Activated CD4-positive, alpha-beta memory T cell treated with anti-CD3 and anti-CD28 coated beads, Interleukin-2, amount 10 ng/mL, durations not matched to agents 7 days and 5 days (primary cell): ENCODE data around the gene SCTR. TPM values are rescaled to one million over a fixed set of nuclear protein-coding genes. Genes with fewer than 3 reads are reported as not detected.

Experiments used
- CTCF ChIA-PET: fragments of 350-600 bp; sonication (Branson Sonifier 250); formaldehyde crosslinking; loops from one replicate; lab custom pipeline; 2021; ENCODE audit warnings: antibody characterized with exemption, inconsistent platforms; lab: Charles Lee
- POLR2A ChIA-PET: fragments of 350-600 bp; sonication (Branson Sonifier 250); formaldehyde crosslinking; loops from one replicate; lab custom pipeline; 2021; ENCODE audit warnings: antibody characterized with exemption; lab: Charles Lee
- DNase-seq: peaks from one replicate; pipeline ENCODE4 v3.0.0-alpha.2; 2020
- H3K27ac Mint-ChIP-seq: one replicate; pipeline ENCODE4 v1.8.0; 2021; ENCODE audit warnings: mild to moderate bottlenecking, mixed read lengths
- H3K27me3 Mint-ChIP-seq: one replicate; pipeline ENCODE4 v1.8.0; 2021; ENCODE audit warnings: mixed read lengths
- H3K36me3 Mint-ChIP-seq: one replicate; pipeline ENCODE4 v1.8.0; 2021; ENCODE audit warnings: low read depth, mixed read lengths
- H3K4me1 Mint-ChIP-seq: one replicate; pipeline ENCODE4 v1.8.0; 2021; ENCODE audit warnings: mixed read lengths
- H3K4me3 Mint-ChIP-seq: one replicate; pipeline ENCODE4 v1.8.0; 2021; ENCODE audit warnings: mild to moderate bottlenecking, mixed read lengths
- H3K9me3 Mint-ChIP-seq: one replicate; pipeline ENCODE4 v1.8.0; 2021; ENCODE audit warnings: mixed read lengths
- total RNA-seq, 2 experiments: library from RNA; stranded (reverse); gene quantifications; one replicate each; pipeline ENCODE4 v1.2.3, GENCODE V29; 2021

SCTR gene
- total RNA-seq, 2 experiments from 2014 or later = not detected

DNA sequence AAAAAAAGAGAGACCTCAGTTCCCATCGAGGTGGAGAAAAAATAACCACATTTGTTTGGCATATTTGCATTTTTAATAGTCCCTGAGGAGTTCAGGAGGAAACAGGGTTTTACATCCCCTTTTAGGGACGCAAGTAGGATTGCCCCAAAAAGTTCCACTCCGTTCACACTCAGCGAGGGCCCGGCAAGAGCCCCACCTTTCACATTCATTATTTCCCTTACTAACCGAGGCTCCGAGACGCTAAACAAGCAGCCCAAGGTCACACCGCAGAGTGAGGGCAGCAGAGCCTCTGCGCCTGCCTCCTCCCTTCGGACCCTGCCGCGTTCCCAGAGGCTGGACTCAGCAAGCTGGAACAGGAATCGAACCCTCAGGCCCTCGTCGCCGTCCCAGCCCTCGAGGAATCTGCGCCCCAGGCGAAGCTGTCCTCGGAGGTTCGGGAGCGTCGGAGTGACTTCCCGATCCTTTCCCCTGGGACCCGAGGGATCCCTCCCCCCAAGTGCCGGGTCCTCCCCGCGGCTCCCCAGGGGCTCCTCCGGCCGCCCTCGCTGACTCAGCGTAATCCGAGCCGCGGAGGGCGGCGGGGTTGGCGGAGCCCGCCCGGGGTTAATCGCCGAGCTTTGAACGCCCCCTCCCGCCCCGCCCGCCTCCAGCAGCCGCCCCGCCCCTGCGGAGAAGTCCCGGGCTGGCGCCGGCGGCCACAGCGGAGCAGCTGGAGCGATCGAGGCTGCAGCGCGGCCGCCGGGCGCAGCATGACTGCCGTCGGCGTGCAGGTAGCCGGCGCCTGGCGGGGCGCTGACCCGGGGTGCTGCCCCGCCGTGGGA, 92.9 kb downstream of the SCTR start, which contains the start of gene TMEM37:
Gene TMEM37, plus strand, starts transcription at position 700 of the 821 bp plus-strand sequence. Its CDS starts 50 bp downstream, at position 750.
- H3K9me3 Mint-ChIP-seq = no peaks in the 10 kb centered on the region
- ChIA-PET POLR2A (no interaction called here), CTCF (no interaction called here)
- no peaks in the 10 kb centered on the region for H3K36me3 Mint-ChIP-seq
- no peak within 1 kb of the TSS for H3K27ac Mint-ChIP-seq
- DNase-seq = no peak
- H3K27me3 Mint-ChIP-seq = peaks cover 62% of the 10 kb centered on the region
- peaks cover 4% of the 10 kb centered on the region for H3K4me1 Mint-ChIP-seq
- no peak within 1 kb of the TSS for H3K4me3 Mint-ChIP-seq

DNA sequence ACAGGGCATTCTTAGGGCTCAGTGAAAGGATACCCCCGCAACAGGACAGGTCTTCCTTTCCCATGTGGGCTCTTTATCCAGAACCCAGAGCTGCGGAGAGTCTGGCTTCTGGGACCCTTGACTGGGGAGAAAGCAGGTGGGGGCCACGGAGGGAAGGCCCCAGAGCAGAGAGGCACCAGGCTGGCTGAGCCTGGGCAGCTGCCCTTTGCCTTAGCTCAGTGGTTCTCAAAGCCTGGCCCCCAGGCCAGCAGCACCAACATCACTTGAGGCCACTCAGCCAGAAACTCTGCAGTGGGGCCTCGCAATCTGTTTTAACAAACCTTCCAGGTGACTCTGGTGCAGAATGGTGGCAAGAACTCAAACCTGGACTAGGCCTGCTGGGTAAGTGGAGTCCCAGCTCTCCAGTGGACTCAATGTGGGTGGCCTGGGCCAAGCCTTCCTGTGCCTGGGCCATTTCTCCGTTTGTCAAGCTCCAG, 94.2 kb downstream of the SCTR start:
- H3K4me1 Mint-ChIP-seq = peaks cover 4% of the 10 kb centered on the region
- DNase-seq = no peak
- no peaks in the 10 kb centered on the region for H3K36me3 Mint-ChIP-seq
- ChIA-PET CTCF (no interaction called here), POLR2A (no interaction called here)
- H3K9me3 Mint-ChIP-seq = no peaks in the 10 kb centered on the region
- H3K4me3 Mint-ChIP-seq = no peak overlapping the region
- no peak overlapping the region for H3K27ac Mint-ChIP-seq
- peaks cover 67% of the 10 kb centered on the region for H3K27me3 Mint-ChIP-seq

DNA sequence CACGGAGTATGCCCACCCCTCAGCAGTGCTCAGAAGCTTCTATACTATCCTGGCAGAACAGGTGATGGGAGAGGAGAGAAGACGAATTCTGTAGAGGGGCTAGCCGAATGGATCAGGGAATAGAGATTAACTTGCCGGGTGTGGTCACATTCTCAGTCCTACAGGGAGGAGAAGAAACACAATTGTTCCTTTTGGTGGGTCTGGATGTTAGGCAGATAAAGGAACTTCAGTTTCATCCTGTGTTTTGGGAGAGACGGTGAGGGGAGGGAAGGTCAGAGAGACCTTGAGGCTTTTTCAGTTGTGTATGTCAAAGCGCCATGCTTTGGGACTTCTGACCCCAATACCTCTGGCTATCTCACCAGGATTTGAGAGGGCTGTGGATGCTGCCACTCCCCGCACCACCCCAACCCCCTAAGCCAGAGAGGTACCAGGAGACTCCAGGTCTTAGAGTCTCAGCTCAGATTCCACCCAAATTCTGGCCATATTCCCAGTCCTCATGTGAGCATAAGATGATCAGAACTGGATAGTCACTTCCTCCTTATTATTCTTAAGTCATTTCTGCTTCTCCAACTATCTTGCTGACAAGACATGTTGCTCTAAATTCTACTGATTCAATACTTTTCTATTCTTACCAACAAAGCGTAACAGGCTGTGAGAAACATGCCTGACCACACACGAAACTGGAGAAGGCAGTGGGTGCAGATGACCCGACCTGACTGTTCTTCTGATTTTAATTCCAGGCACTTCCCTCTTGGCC, 94.9 kb downstream of the SCTR start:
- no peaks in the 10 kb centered on the region for H3K36me3 Mint-ChIP-seq
- H3K4me1 Mint-ChIP-seq = peaks cover 4% of the 10 kb centered on the region
- no peak overlapping the region for H3K4me3 Mint-ChIP-seq
- ChIA-PET CTCF (no interaction called here), POLR2A (no interaction called here)
- peaks cover 67% of the 10 kb centered on the region for H3K27me3 Mint-ChIP-seq
- no peaks in the 10 kb centered on the region for H3K9me3 Mint-ChIP-seq
- no peak for DNase-seq
- no peak overlapping the region for H3K27ac Mint-ChIP-seq

DNA sequence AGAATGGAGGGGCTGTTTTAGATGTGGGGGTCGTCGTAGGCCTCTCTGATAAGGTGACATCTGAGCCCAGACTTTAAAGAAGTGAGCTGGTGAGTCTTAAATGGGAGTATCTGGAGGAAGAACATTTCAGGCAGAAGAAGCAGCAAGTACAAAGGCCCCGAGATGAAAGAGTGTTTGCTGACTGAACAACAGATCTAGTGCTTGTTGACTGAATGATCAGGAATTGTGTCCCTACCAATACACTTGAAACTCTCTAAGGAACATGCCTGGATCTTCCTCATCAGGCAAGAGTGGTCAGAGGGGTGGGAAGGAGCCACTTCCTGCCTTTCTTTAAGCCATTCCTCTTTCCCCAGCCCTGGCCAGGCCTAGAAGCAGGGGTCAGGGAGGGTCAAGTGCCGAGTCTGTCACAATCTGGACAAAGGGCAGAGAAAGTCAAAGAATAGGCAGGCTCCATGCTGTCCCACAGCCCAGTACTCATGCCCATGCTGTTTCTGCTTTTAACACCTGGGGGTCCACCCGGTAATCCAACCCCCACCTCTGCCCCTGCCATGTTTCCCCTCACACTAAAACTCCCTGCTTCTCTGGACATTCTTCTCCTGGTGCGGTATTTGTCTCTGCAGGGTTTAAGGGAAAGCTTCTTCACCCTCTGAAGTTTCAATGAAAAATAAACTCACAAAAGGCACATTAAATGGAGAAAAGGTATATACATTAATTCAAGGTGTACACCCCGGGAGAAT, 95.6 kb downstream of the SCTR start:
- ChIA-PET CTCF (no interaction called here), POLR2A (no interaction called here)
- Mint-ChIP-seq H3K4me1 (peaks cover 4% of the 10 kb centered on the region), H3K36me3 (no peaks in the 10 kb centered on the region), H3K9me3 (no peaks in the 10 kb centered on the region), H3K27ac (no peak overlapping the region), H3K27me3 (peaks cover 68% of the 10 kb centered on the region), H3K4me3 (no peak overlapping the region)
- DNase-seq = no peak

DNA sequence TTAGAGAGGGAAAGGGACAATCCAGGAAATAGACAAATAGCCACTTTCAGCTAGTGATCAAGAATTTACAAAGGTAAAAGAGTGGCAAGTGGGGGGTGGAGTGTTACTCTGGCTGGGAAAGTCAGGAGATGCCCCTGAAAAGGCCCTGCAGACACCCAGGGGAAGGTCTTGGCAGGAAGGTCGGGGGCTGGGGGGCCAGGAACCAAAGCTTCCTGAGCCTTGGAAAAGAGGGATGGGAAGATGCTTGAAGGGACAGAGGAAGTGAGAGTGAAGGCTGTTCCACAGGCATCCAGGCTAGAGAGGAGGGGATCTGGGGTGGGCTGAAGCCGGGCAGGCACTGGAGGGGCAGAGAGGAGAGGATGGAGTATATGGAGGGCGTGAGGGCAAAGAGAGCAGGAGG, 96.5 kb downstream of the SCTR start:
- ChIA-PET POLR2A (no interaction called here), CTCF (no interaction called here)
- no peak overlapping the region for H3K4me3 Mint-ChIP-seq
- H3K9me3 Mint-ChIP-seq = no peaks in the 10 kb centered on the region
- no peaks in the 10 kb centered on the region for H3K36me3 Mint-ChIP-seq
- no peak overlapping the region for H3K27ac Mint-ChIP-seq
- peaks cover 4% of the 10 kb centered on the region for H3K4me1 Mint-ChIP-seq
- no peak for DNase-seq
- H3K27me3 Mint-ChIP-seq = peaks cover 67% of the 10 kb centered on the region

DNA sequence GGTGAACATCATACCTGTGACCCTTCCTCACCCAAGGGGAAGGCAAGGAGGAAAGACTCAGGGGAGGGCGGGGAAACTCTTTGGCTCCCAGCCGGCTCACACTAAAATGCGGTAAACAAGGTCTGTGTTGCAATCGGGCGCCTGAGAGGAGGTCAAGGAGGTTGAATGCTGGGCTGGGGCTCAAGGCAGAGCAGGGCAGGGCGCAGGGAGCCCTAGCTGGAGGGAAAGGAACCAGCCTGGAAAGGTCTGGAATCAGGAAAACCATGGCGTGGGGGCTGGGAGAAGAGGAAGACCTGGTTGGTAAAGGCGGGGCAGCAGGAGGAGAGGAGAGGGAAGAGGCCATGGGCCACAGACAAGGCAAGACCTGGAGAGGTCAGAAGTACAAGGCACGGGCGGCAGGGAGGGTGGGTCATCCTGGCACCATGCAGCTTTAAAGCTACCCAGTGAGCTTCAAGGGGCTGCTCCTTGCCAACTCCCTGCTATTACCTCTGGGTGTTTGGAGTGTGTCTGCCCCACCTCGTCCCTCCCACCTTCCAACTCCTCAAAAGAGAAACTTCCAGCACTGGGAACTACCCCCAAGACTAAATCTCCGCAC, 97.4 kb downstream of the SCTR start:
- CTCF ChIA-PET = no interaction called here
- no peak for DNase-seq
- H3K36me3 Mint-ChIP-seq = no peaks in the 10 kb centered on the region
- POLR2A ChIA-PET = no interaction called here
- peaks cover 62% of the 10 kb centered on the region for H3K27me3 Mint-ChIP-seq
- H3K9me3 Mint-ChIP-seq = no peaks in the 10 kb centered on the region
- no peak overlapping the region for H3K4me3 Mint-ChIP-seq
- no peak overlapping the region for H3K27ac Mint-ChIP-seq
- peaks cover 1% of the 10 kb centered on the region for H3K4me1 Mint-ChIP-seq

DNA sequence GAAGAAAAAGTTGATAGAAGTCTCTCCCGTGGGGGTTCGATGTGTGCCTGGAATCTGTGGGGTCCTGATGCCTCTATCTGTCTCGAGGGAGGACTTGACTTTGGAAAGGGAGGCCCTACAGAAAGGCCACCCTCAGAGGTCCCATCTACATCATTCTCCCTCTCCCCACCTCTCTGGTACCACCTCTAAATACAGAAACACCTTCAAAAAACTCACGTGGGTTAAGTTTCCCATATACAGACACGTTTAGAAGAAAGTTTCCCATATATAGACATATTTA, 97.9 kb downstream of the SCTR start:
- H3K27me3 Mint-ChIP-seq = peaks cover 65% of the 10 kb centered on the region
- H3K9me3 Mint-ChIP-seq = no peaks in the 10 kb centered on the region
- H3K4me3 Mint-ChIP-seq = no peak overlapping the region
- peaks cover 1% of the 10 kb centered on the region for H3K4me1 Mint-ChIP-seq
- ChIA-PET POLR2A (no interaction called here), CTCF (no interaction called here)
- no peaks in the 10 kb centered on the region for H3K36me3 Mint-ChIP-seq
- DNase-seq = no peak
- no peak overlapping the region for H3K27ac Mint-ChIP-seq

DNA sequence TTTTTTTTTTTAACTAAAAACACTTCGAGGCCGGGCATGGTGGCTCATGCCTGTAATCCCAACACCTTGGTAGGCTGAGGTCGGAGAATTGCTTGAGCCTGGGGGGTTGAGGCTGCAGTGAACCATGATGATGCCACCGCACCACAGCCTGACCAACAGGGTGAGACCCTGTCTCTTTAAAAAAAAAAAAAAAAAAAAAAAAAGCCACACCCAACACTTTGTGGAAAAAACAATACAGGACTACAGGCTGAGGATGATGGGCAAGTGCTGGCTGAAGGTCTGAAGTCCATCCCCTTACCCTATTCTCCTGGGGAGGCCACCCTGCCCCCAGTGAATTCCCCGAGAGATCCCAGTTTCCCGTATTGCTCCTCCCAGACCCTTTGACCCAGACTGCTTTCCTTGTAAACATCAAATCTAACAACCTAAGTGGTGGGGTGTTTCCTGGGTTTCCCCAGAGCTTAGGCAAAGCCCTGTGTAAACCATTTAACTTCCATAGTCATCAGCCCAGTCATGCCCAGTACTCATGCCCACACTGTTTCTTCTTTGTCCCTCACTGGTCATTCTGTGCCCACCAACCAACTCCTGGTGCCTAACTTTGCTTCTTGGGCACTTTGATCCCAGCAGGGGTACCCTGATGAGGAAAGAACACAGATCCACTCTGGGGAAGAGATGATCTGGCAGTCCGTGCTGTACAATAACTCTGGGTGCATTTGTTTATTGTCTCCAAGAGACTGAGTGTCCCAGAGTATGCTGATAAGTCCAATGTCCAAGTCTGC, 98.5 kb downstream of the SCTR start:
- Mint-ChIP-seq H3K27ac (no peak overlapping the region), H3K36me3 (no peaks in the 10 kb centered on the region), H3K9me3 (no peaks in the 10 kb centered on the region), H3K27me3 (peaks cover 60% of the 10 kb centered on the region), H3K4me1 (no peaks in the 10 kb centered on the region), H3K4me3 (no peak overlapping the region)
- no peak for DNase-seq
- POLR2A ChIA-PET = no interaction called here
- CTCF ChIA-PET = no interaction called here

DNA sequence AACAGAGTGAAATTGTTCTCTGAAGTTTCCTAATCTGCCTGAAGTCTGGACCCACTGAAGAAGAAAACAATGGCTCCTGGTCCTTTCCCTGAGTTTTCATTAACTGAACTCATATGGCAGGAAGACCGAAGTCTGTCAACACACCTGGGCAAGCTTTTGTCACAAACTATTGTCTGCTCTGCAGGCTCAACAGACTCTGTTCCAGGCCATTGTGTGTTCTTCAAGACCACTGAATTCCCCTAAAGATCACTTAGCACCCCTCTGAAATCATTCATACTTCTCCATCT, 99.2 kb downstream of the SCTR start:
- H3K4me1 Mint-ChIP-seq = no peaks in the 10 kb centered on the region
- POLR2A ChIA-PET = no interaction called here
- no peak for DNase-seq

DNA sequence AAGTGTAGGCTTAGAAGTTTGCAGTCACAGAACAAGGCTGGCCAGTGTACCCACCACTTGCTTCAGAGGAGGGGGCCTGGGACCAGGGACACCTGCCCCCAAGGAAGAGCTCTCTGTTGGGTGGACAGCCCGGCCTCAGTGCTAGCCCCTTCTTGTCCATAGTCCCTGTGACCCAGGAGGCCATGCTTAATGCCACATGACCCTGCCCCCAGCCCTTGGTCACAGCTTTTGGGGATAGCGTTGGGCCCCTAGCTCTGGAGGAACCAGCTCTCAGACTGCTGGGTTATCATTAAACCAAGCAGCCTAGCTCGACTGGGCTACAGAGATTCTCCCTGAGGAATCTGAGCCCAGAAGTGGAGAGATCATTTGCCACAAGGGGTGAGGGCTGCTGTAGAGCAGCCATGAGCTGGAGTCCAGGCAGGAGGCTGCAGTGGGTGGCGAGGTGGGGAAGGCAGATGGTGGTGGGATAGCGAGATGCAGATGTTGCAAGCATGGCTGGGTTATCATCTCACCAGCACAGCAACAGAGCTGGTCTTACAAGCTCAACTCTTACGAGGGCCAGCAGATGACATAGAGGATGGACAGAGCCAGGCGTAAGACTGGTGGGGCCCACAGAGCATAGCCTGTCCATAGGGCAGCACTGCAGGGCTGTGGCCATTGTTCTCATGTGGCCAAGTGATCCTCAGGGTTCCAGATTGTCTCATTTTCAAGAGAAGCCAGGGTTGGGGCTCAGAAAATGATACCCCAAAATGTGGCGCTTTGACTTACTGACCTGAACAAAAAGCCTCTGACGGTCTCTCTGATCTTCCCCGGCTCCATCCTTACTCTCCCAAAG, 99.8 kb downstream of the SCTR start:
- Mint-ChIP-seq H3K4me3 (no peak overlapping the region), H3K9me3 (no peaks in the 10 kb centered on the region), H3K4me1 (no peaks in the 10 kb centered on the region), H3K27ac (no peak overlapping the region), H3K27me3 (peaks cover 53% of the 10 kb centered on the region), H3K36me3 (no peaks in the 10 kb centered on the region)
- POLR2A ChIA-PET = no interaction called here
- CTCF ChIA-PET = no interaction called here
- no peak for DNase-seq

More for the DNA sequence above, 99.2 kb downstream of the SCTR start:
- no peaks in the 10 kb centered on the region for H3K36me3 Mint-ChIP-seq
- CTCF ChIA-PET = no interaction called here
- no peak overlapping the region for H3K27ac Mint-ChIP-seq
- H3K9me3 Mint-ChIP-seq = no peaks in the 10 kb centered on the region
- H3K27me3 Mint-ChIP-seq = peaks cover 54% of the 10 kb centered on the region
- H3K4me3 Mint-ChIP-seq = no peak overlapping the region

DNA sequence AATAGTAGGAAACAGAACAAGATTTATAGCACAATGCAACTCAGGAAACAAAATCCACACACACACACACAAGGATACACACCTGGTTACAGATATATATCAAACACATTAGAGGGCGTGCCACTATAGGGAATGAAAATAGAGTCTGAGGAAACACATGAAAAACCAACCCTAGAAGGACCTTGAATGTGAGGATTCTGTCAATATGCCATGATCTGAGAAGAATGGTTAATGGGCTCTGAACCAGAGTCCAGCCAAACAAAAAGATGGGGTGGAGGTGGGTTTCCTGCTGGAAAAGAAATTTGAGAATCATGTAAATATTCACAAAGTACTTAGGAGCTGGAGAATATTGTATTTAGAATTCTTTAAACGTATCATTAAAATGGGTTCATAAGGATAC, 100.5 kb downstream of the SCTR start:
- ChIA-PET POLR2A (no interaction called here), CTCF (no interaction called here)
- no peaks in the 10 kb centered on the region for H3K36me3 Mint-ChIP-seq
- no peak overlapping the region for H3K4me3 Mint-ChIP-seq
- H3K4me1 Mint-ChIP-seq = no peaks in the 10 kb centered on the region
- H3K27ac Mint-ChIP-seq = no peak overlapping the region
- DNase-seq = no peak
- peaks cover 53% of the 10 kb centered on the region for H3K27me3 Mint-ChIP-seq
- no peaks in the 10 kb centered on the region for H3K9me3 Mint-ChIP-seq

DNA sequence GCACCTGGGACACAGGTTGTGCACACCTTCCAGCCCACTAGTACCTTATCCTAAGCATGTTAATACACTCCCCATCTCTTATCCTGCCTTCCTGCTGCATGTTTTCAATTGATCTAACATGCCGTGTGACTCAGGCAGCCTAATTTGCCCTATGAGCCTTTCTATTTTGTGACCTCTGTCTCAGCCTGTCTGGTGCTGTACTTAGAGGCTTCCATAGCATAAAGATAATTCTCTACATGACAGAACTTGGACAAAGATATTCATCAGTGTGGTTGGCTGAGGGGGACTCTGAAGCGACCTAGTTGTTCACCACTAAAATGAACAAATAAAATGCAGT, 101.2 kb downstream of the SCTR start:
- Mint-ChIP-seq H3K27ac (no peak overlapping the region), H3K9me3 (no peaks in the 10 kb centered on the region)

More for the DNA sequence above, 101.2 kb downstream of the SCTR start:
- H3K4me3 Mint-ChIP-seq = no peak overlapping the region
- ChIA-PET POLR2A (no interaction called here), CTCF (no interaction called here)
- H3K4me1 Mint-ChIP-seq = no peaks in the 10 kb centered on the region
- H3K27me3 Mint-ChIP-seq = peaks cover 49% of the 10 kb centered on the region
- DNase-seq = no peak
- no peaks in the 10 kb centered on the region for H3K36me3 Mint-ChIP-seq
